HepG2 (cell line): ENCODE data around the gene WNT5B. TPM values are rescaled to one million over a fixed set of nuclear protein-coding genes. Genes with fewer than 3 reads are reported as not detected.

Source experiments
- ARNT2 ChIP-seq: sonication (generic); formaldehyde crosslinking; IDR thresholded peaks from 2 replicates; pipeline ENCODE4 v1.8.0; 2022; ENCODE audit warnings: mild to moderate bottlenecking, low read depth, missing genetic modification reagents, moderate library complexity
- FOSL1 ChIP-seq: sonication (generic); formaldehyde crosslinking; IDR thresholded peaks from 2 replicates; pipeline ENCODE4 v1.9.0; 2021; ENCODE audit warnings: missing genetic modification reagents, borderline replicate concordance
- MXD4 ChIP-seq: IDR thresholded peaks from 2 replicates; pipeline ENCODE4 v1.6.1; 2016; ENCODE audit warnings: mild to moderate bottlenecking, missing biosample characterization, missing genetic modification reagents
- PAX8 ChIP-seq: sonication (generic); formaldehyde crosslinking; IDR thresholded peaks from 2 replicates; pipeline ENCODE4 v1.8.0; 2022; ENCODE audit warnings: mild to moderate bottlenecking, missing genetic modification reagents, borderline replicate concordance
- RNF2 ChIP-seq: fragments of 450-650 bp; conservative IDR thresholded peaks from 2 replicates; pipeline ENCODE4 v1.6.1; 2016; ENCODE audit warnings: low read depth
- SP2 ChIP-seq: sonication (generic); formaldehyde crosslinking; IDR thresholded peaks from 2 replicates; pipeline ENCODE4 v1.5.1; 2020; ENCODE audit warnings: mild to moderate bottlenecking, missing genetic modification reagents
- SPEN ChIP-seq: sonication (generic); formaldehyde crosslinking; IDR thresholded peaks from 2 replicates; pipeline ENCODE4 v1.5.1; 2020; ENCODE audit warnings: low read depth, mild to moderate bottlenecking, missing genetic modification reagents
- STAG1 ChIP-seq: sonication (generic); formaldehyde crosslinking; IDR thresholded peaks from 2 replicates; pipeline ENCODE4 v1.4.0; 2020; ENCODE audit warnings: missing genetic modification reagents
- TEAD2 ChIP-seq: sonication (generic); formaldehyde crosslinking; IDR thresholded peaks from 2 replicates; pipeline ENCODE4 v1.9.0; 2021; ENCODE audit warnings: missing genetic modification reagents
- YEATS2 ChIP-seq: sonication (generic); formaldehyde crosslinking; IDR thresholded peaks from 2 replicates; pipeline ENCODE4 v1.4.0; 2020; ENCODE audit warnings: missing genetic modification reagents, borderline replicate concordance
- ZIK1 ChIP-seq: sonication (generic); formaldehyde crosslinking; IDR thresholded peaks from 2 replicates; pipeline ENCODE4 v1.5.0; 2020; ENCODE audit warnings: mild to moderate bottlenecking, low read depth, missing genetic modification reagents, borderline replicate concordance
- ZMAT3 ChIP-seq: sonication (generic); formaldehyde crosslinking; conservative IDR thresholded peaks from 2 replicates; pipeline ENCODE4 v1.7.0; 2021; ENCODE audit warnings: missing genetic modification reagents
- ZNF337 ChIP-seq: sonication (generic); formaldehyde crosslinking; IDR thresholded peaks from 2 replicates; pipeline ENCODE4 v1.5.1; 2020; ENCODE audit warnings: missing genetic modification reagents, low read depth, mild to moderate bottlenecking, borderline replicate concordance
- ZNF343 ChIP-seq: sonication (generic); formaldehyde crosslinking; IDR thresholded peaks from 2 replicates; pipeline ENCODE4 v1.4.0; 2020; ENCODE audit warnings: mild to moderate bottlenecking, missing genetic modification reagents
- ZNF878 ChIP-seq: sonication (generic); formaldehyde crosslinking; IDR thresholded peaks from 2 replicates; pipeline ENCODE4 v1.8.1; 2023; ENCODE audit warnings: mild to moderate bottlenecking, missing genetic modification reagents, moderate library complexity
- ZNF891 ChIP-seq: sonication (generic); formaldehyde crosslinking; IDR thresholded peaks from 2 replicates; pipeline ENCODE4 v1.5.0; 2020; ENCODE audit warnings: mild to moderate bottlenecking, missing genetic modification reagents
- polyA plus RNA-seq, 8 experiments: library from polyadenylated mRNA; depleted of rRNA in 3 of 8; stranded (reverse) in 7 of 8; unstranded in 1 of 8; fragments of >200 nt; fragmentation: Illumina TruSeq in 4 of 8; extraction: Trizol in 4 of 8; gene quantifications; 2 replicates each; pipeline versions ENCODE4 v1.2.1 to v1.2.3, GENCODE V29; 2011 to 2016; ENCODE audit warnings: low read depth in 4 of 8, missing spikeins in 1 of 8, mixed read lengths in 1 of 8; ENCODE audit not compliant: insufficient read depth in 1 of 8
- total RNA-seq, 5 experiments: library from RNA; depleted of rRNA; stranded (reverse); fragments of >200 nt; fragmentation: Illumina TruSeq; extraction: Trizol; gene quantifications; 2 replicates each; pipeline ENCODE4 v1.2.3, GENCODE V29; 2016; ENCODE audit warnings: low read depth in 1 of 5
- TF ChIP-seq, protein P1 (sequence below): sonication (generic); formaldehyde crosslinking; IDR thresholded peaks from 2 replicates; pipeline ENCODE4 v1.5.0; 2020; ENCODE audit warnings: missing genetic modification reagents, mild to moderate bottlenecking, borderline replicate concordance
- TF ChIP-seq, protein P2 (sequence below): sonication (generic); formaldehyde crosslinking; IDR thresholded peaks from 2 replicates; pipeline ENCODE4 v1.4.0; 2020; ENCODE audit warnings: missing genetic modification reagents
- TF ChIP-seq, protein P3 (sequence below): sonication (generic); formaldehyde crosslinking; IDR thresholded peaks from 2 replicates; pipeline ENCODE4 v1.5.0; 2020; ENCODE audit warnings: mild to moderate bottlenecking, missing genetic modification reagents
- TF ChIP-seq, protein P4 (sequence below): sonication (generic); IDR thresholded peaks from 2 replicates; pipeline ENCODE4 v1.6.1; 2016; ENCODE audit warnings: low read depth, borderline replicate concordance
- TF ChIP-seq, protein P5 (sequence below): sonication (generic); formaldehyde crosslinking; IDR thresholded peaks from 2 replicates; pipeline ENCODE4 v1.4.0; 2020; ENCODE audit warnings: missing genetic modification reagents
- TF ChIP-seq, protein P6 (sequence below): sonication (generic); formaldehyde crosslinking; IDR thresholded peaks from 2 replicates; pipeline ENCODE4 v1.4.0; 2020; ENCODE audit warnings: missing genetic modification reagents
- TF ChIP-seq, protein P7 (sequence below): sonication (generic); formaldehyde crosslinking; IDR thresholded peaks from 2 replicates; pipeline ENCODE4 v1.4.0; 2020; ENCODE audit warnings: missing genetic modification reagents

WNT5B gene
- total and polyA plus RNA-seq, 2 of the 13 experiments (the other 11 are each of a cell fraction or from before 2014, with no cell fraction given): 0.04 TPM; not detected in 1

DNA sequence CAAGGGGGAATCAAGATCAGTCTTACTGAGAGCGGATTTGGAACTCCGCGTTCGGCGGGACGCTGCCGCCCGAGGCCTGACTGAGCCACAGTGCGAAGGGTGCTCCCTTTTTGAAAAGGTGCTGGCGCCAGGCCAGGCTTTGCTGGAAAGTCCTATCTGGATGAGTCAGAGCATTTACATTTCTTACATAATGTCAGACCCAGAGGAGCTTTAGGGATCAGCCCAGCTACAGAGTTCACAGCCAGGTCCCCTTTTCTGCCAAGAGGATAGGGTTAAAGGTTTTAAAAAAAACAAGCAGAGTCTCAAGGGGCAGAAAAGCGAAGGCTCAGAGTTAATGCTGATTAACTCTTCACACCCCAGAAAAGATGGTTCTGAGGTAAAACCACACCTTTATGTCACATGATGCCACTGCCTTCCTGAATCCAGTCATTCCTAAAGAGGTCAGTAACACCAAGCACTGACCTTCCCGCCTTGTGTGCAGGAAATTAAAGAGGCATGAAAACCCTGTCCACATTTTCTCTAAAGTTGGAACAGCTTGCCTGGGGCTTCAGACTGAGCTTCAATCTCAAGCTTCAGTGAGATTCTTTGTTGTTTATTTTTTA is 22.9 kb upstream of the WNT5B start (continued):
- TF ChIP-seq SPEN (CRISPR knock-in tag): peak; percentile 51
- TF ChIP-seq, protein P1, sequence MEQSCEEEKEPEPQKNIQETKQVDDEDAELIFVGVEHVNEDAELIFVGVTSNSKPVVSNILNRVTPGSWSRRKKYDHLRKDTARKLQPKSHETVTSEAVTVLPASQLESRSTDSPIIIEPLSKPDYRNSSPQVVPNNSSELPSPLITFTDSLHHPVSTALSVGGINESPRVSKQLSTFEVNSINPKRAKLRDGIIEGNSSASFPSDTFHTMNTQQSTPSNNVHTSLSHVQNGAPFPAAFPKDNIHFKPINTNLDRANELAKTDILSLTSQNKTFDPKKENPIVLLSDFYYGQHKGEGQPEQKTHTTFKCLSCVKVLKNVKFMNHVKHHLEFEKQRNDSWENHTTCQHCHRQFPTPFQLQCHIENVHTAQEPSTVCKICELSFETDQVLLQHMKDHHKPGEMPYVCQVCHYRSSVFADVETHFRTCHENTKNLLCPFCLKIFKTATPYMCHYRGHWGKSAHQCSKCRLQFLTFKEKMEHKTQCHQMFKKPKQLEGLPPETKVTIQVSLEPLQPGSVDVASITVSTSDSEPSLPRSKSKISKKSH (CRISPR knock-in tag): no peak
- TF ChIP-seq, protein P2, sequence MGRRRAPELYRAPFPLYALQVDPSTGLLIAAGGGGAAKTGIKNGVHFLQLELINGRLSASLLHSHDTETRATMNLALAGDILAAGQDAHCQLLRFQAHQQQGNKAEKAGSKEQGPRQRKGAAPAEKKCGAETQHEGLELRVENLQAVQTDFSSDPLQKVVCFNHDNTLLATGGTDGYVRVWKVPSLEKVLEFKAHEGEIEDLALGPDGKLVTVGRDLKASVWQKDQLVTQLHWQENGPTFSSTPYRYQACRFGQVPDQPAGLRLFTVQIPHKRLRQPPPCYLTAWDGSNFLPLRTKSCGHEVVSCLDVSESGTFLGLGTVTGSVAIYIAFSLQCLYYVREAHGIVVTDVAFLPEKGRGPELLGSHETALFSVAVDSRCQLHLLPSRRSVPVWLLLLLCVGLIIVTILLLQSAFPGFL (CRISPR knock-in tag): no peak
- TF ChIP-seq STAG1 (CRISPR knock-in tag): no peak
- TF ChIP-seq ZNF343 (CRISPR knock-in tag): no peak
- TF ChIP-seq YEATS2 (CRISPR knock-in tag): 0 out of 2 replicates have a peak, but pooled peaks have one; percentile 27
- no peak for TF ChIP-seq TEAD2 (CRISPR knock-in tag)
- no peak for TF ChIP-seq MXD4 (CRISPR knock-in tag)
- no peak for TF ChIP-seq RNF2
- no peak for TF ChIP-seq ARNT2 (CRISPR knock-in tag)
- TF ChIP-seq, protein P3, sequence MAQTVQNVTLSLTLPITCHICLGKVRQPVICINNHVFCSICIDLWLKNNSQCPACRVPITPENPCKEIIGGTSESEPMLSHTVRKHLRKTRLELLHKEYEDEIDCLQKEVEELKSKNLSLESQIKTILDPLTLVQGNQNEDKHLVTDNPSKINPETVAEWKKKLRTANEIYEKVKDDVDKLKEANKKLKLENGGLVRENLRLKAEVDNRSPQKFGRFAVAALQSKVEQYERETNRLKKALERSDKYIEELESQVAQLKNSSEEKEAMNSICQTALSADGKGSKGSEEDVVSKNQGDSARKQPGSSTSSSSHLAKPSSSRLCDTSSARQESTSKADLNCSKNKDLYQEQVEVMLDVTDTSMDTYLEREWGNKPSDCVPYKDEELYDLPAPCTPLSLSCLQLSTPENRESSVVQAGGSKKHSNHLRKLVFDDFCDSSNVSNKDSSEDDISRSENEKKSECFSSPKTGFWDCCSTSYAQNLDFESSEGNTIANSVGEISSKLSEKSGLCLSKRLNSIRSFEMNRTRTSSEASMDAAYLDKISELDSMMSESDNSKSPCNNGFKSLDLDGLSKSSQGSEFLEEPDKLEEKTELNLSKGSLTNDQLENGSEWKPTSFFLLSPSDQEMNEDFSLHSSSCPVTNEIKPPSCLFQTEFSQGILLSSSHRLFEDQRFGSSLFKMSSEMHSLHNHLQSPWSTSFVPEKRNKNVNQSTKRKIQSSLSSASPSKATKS (CRISPR knock-in tag): no peak
- no peak for TF ChIP-seq ZNF337 (CRISPR knock-in tag)
- TF ChIP-seq PAX8: no peak
- no peak for TF ChIP-seq ZNF891 (CRISPR knock-in tag)
- TF ChIP-seq, protein P4, sequence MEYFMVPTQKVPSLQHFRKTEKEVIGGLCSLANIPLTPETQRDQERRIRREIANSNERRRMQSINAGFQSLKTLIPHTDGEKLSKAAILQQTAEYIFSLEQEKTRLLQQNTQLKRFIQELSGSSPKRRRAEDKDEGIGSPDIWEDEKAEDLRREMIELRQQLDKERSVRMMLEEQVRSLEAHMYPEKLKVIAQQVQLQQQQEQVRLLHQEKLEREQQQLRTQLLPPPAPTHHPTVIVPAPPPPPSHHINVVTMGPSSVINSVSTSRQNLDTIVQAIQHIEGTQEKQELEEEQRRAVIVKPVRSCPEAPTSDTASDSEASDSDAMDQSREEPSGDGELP: no peak
- TF ChIP-seq, protein P5, sequence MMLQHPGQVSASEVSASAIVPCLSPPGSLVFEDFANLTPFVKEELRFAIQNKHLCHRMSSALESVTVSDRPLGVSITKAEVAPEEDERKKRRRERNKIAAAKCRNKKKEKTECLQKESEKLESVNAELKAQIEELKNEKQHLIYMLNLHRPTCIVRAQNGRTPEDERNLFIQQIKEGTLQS: peak; percentile 91
- TF ChIP-seq ZIK1 (CRISPR knock-in tag): no peak
- TF ChIP-seq, protein P6, sequence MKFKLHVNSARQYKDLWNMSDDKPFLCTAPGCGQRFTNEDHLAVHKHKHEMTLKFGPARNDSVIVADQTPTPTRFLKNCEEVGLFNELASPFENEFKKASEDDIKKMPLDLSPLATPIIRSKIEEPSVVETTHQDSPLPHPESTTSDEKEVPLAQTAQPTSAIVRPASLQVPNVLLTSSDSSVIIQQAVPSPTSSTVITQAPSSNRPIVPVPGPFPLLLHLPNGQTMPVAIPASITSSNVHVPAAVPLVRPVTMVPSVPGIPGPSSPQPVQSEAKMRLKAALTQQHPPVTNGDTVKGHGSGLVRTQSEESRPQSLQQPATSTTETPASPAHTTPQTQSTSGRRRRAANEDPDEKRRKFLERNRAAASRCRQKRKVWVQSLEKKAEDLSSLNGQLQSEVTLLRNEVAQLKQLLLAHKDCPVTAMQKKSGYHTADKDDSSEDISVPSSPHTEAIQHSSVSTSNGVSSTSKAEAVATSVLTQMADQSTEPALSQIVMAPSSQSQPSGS (CRISPR knock-in tag): peak; percentile 56
- peak; percentile 69; the same call in 1 of the 2 replicates for TF ChIP-seq ZNF878
- no peak for TF ChIP-seq SP2 (CRISPR knock-in tag)
- peak; percentile 91 for TF ChIP-seq FOSL1
- peak; percentile 17; the same call in 1 of the 2 replicates for TF ChIP-seq ZMAT3
- TF ChIP-seq, protein P7, sequence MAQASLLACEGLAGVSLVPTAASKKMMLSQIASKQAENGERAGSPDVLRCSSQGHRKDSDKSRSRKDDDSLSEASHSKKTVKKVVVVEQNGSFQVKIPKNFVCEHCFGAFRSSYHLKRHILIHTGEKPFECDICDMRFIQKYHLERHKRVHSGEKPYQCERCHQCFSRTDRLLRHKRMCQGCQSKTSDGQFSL (CRISPR knock-in tag): no peak
